NCI-H1694 (cell line): ENCODE data around the gene HOXA6.

Experiments
- DNase-seq: peaks from one replicate; lab custom pipeline; 2025; lab: John Stamatoyannopoulos, UW

Gene HOXA6

DNA sequence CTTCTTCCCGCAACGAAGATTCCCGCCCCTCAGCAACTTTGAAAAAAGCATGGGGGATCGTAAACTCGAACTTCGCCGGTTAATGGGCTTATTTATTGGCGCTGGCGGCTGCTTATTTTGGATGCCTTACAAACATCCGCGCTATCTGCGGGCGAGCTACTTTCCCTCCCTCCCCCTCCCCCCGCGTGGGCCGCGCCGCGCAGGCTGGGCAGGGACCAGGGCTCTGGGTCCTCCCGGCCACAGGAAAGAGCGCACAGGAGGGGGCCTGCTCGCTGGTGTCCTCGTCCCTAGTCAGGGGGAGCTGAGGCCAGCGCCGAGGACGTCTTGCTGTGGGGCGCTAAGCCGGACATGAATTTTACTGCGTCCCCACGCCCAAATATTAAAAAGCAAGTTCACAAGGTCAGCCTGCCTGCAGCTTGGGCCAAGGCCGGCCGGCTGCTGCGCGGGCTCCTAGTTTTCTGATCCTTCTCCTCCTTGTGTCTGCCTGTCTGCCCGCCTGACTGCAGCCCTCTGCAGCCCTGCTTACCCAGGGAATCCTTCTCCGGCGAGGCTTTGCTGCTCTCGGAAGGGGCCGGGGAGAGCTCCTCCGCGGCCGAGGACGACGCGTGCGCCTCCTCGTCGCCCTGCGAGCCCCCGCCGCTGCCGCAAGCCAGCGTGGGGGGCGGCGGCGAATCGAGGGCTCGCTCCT, 25.4 kb upstream of the HOXA6 start:
- no peak for DNase-seq

GRCh38 chr7:27172315-27172774, 24.8 kb upstream of the HOXA6 start:
- DNase-seq = no peak

- DNase-seq = no peak
Observed at GRCh38 chr7:27171637-27172314, 24.2 kb upstream of the HOXA6 start.

GRCh38 chr7:27171325-27171636, 23.7 kb upstream of the HOXA6 start:
- DNase-seq = no peak

GRCh38 chr7:27170426-27171324, 23.1 kb upstream of the HOXA6 start:
- DNase-seq = peak; percentile 23

- DNase-seq = no peak
Observed at GRCh38 chr7:27169658-27170425, 22.3 kb upstream of the HOXA6 start.

DNA sequence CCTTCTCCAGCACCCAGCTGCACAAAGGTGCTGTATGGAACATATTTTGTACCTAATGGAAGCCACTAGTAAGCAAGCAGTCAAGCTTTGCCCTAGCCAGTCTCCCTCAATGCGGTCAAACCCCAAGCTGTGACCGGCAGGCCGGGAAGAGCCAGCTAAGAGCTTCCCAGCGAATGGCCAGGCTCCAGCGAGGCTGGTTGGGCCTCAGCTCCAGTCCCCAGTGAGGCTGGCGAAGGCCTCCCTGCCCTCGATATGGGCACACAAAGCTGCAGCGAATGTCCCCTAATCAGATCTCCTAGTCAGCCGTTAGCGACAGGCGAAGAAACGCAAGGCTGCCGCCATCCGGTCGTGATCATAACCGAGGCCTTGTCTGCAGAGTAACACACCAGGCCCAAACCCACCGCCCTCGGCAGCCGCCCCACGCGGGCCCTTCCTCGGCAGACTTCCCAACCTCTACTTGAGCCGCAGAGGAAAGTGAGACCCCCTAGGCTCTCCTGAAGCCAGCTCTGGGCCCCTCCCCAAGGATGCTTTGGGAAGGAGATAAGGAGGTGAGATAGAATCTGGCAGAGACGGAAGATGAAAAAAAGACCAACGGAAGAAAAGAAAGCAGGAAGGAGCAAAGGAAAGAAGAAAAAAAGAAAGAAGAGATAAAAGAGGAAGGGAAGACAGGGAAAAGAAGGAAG, 20.8 kb upstream of the HOXA6 start:
- peak; percentile 66 for DNase-seq

- no peak for DNase-seq
Observed at GRCh38 chr7:27167916-27168264, 20.3 kb upstream of the HOXA6 start.

DNA sequence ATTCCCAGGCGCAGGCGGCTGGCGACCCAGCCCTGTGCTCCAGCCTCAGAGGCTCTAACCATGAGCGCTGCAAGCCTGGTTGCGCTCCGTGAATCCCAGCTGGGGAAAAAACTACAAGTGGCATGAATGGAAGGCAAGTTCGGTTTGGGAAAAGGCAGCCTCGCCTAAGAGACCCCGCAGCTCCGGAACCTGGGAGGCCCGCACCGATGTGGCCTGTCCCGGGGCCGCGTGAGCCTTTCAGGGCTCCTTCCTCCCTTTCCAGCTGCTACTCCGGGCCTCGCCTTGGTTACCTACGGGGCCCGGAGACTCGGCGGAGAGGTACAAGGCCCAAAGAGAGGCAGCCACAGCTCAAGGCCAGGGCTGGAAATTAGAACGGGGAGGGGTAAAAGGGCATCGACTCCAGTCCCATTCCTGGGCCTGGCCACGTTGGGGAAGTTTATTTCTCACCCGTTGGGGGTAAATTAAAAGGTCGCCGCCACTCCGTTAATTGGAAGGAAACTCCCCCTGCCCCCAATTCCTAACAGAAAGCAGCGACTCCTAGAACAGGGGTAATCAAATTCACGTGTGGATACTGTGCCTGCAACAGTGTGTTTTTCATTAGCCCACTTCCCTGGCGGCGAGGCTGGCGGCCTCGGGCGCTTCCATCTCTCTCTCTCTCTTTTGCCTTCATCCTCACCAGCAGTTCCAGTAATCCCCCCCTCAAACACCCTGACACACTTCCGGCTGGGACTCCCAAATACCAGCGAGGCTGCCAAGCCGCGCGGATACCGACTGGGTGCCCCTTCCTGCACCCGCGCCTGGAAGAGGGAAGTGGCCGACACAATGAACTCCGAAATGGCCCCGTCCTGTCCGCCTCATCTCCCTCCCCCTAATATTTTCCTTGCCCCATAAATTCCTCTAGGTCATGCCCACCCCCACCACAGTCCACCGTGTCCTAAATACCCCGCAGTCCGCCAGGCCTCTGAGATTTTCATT, 19.2 kb upstream of the HOXA6 start:
- peak; percentile 54 for DNase-seq

GRCh38 chr7:27165996-27166530, 18.5 kb upstream of the HOXA6 start:
- no peak for DNase-seq

DNA sequence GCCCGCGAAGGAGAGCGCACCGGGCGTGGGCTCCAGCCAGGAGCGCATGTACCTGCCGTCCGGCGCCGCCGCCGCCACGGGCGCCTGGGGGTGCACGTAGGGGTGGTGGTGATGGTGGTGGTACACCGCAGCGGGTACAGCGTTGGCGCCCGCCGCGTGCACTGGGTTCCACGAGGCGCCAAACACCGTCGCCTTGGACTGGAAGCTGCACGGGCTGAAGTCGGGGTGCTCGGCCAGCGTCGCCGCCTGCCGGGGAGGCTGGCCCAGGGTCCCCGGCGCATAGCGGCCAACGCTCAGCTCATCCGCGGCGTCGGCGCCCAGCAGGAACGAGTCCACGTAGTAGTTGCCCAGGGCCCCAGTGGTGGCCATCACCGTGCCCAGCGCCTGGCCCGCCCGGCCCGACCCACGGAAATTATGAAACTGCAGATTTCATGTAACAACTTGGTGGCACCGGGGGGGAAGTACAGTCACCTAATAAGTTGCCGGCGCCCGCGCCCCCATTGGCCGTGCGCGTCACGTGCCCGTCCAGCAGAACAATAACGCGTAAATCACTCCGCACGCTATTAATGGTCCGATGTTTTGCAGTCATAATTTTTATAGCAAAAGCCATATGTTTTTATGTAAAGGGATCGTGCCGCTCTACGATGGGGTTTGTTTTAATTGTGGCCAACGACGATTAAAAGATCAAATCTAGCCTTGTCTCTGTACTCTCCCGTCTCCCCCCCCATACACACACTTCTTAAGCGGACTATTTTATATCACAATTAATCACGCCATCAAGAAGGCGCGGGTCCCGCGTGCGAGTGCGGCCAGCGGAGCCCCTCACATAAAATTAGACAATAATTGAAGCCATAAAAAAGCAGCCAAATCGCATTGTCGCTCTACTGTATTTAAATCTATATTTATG, 17.8 kb upstream of the HOXA6 start, which contains the start of gene HOXA9:
HOXA9 (minus strand) TSS at position 449 of the 907 bp plus-strand sequence; CDS start at position 369, 80 bp downstream.
- DNase-seq = no peak

GRCh38 chr7:27164367-27165088, 17.0 kb upstream of the HOXA6 start:
- no peak for DNase-seq

DNA sequence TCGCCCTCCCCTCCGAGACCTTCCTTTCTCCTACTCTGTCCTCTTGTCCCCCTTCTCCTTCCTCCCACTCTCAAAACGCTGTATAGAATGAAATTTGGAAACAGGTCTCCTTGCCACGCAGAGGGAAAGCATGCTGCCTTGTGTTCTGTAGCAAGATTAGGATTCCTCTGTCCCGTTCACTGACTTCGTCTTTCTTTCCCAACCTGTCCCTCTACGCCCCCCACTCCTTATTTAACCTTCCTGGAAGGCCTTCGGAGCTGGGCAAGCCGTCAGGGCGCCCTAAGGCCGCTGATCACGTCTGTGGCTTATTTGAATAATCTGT, 16.4 kb upstream of the HOXA6 start:
- DNase-seq = no peak

DNA sequence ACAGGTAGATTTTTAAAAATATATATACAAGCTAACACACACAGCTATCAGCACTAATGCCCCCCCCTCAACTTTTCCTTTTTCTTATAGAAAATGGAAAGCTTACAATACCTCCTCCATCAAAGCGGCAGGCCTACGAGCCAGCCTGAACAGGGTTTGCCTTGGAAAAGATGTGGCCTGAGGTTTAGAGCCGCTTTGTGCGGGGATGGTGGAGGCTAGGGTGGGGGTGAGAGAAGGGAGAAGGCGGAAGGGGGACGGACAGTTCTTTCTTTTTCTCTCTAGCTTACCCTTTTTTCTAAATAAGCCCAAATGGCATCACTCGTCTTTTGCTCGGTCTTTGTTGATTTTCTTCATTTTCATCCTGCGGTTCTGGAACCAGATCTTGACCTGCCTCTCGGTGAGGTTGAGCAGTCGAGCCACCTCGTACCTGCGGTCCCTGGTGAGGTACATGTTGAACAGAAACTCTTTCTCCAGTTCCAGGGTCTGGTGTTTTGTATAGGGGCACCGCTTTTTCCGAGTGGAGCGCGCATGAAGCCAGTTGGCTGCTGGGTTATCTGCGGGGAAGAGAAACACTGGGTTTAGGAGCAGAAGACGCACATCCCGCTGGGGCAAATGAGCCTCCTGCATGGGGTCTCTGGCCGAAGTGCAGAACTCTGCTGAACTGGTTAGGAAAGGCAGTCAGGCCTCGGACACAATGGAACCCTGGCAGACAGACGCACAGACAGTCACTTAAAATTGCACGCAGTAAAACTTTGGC, 15.9 kb upstream of the HOXA6 start:
- DNase-seq = no peak

DNA sequence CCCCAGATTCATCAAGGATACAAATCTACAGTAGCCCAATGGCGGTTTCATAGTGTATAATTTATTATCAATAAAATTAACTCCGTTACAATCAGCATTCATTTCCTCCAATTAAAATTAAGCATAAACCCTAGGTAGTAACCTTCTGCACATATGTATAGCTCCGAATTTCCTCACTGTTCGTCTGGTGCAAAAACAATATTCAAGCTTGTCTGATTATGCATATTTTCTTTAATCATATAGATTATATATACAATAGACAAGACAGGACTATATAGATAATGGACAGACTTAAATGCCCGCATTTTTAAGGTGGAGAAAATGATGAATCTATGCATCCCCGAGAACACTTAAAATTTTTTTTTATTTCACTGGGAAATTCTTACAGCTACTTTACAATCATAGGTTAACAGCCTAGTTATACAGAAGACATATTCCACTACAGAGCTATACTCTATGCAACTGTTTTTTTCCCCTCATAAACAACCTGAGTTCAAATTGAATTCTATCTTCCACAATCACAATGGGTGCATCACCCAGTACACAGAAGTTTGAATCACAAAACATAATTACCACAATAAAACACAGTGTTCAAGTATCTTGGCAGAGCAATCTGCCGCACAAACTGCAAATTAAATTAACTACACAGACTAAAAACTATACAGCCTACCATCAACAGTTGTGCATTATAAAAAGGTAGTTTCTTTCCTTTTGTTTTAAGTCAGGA, 15.2 kb upstream of the HOXA6 start:
- no peak for DNase-seq

- DNase-seq = no peak
Observed at GRCh38 chr7:27161721-27162560, 14.4 kb upstream of the HOXA6 start.
